Ovary (tissue), 3 donors: ENCODE data around the gene ERCC6.

Experiments used
- CTCF ChIP-seq, 3 donors: fragments of 450-650 bp in 2 of 3; fragments of 200-600 bp in 1 of 3; IDR thresholded peaks; one replicate each; pipeline versions ENCODE4 v1.5.1 to v1.8.0; 2016 to 2022; ENCODE audit warnings: antibody characterized with exemption in 3 of 3, mild to moderate bottlenecking in 1 of 3
- POLR2A ChIP-seq: fragments of 450-650 bp; IDR thresholded peaks from one replicate; pipeline ENCODE4 v1.6.1; 2017; ENCODE audit warnings: antibody characterized with exemption, mild to moderate bottlenecking, moderate library complexity
- donor health status: DM: no; HTN: no; CAD: no.

- TF ChIP-seq CTCF (IDR thresholded peaks at IDR 0.05) (no peak), POLR2A (no peak)
These were observed 30.3 kb downstream of the ERCC6 start for GRCh38 chr10:49508654-49509053.
